CD14-positive monocyte (primary cell): ENCODE data around the gene SMIM33. TPM values are rescaled to one million over a fixed set of nuclear protein-coding genes. Genes with fewer than 3 reads are reported as not detected.
"Not testable (repeated sequence)": the region's sequence is repeated elsewhere in the genome, so short reads cannot be mapped to it uniquely, and the experiment has no call there.

Experiments
- DNase-seq, 3 donors: peaks; one replicate each; pipeline ENCODE4 v3.0.0-alpha.2; 2011 to 2022
- H2AFZ ChIP-seq: 2 replicates; pipeline ENCODE4 v1.6.0; 2012; ENCODE audit warnings: mild to moderate bottlenecking, low read depth, low read length, inconsistent platforms; ENCODE audit not compliant: insufficient read depth, poor library complexity, severe bottlenecking
- H3K27ac ChIP-seq, 2 donors: 1 replicate in 1 of 2; 2 replicates in 1 of 2; pipeline ENCODE4 v1.5.1; 2012 to 2013; ENCODE audit warnings: low read length in 2 of 2, control low read depth in 1 of 2, inconsistent platforms in 1 of 2, low read depth in 1 of 2, mild to moderate bottlenecking in 1 of 2
- H3K27me3 ChIP-seq, 2 donors: one replicate each; pipeline versions ENCODE4 v1.6.0 to v1.6.1; 2011 to 2013; ENCODE audit warnings: low read length in 2 of 2; ENCODE audit not compliant: control insufficient read depth in 2 of 2, insufficient read depth in 2 of 2
- H3K36me3 ChIP-seq, 2 donors: replicated peaks in 1 of 2; 1 replicate in 1 of 2; 2 replicates in 1 of 2; pipeline versions ENCODE4 v1.5.1 to v1.6.1; 2012 to 2013; ENCODE audit warnings: low read length in 2 of 2, control low read depth in 1 of 2, inconsistent platforms in 1 of 2, mild to moderate bottlenecking in 1 of 2; ENCODE audit not compliant: insufficient read depth in 2 of 2, control insufficient read depth in 1 of 2
- H3K4me1 ChIP-seq, 2 donors: 1 replicate in 1 of 2; 2 replicates in 1 of 2; pipeline versions ENCODE4 v1.5.1 to v1.6.1; 2012 to 2013; ENCODE audit warnings: low read length in 2 of 2, control low read depth in 1 of 2, inconsistent platforms in 1 of 2, mild to moderate bottlenecking in 1 of 2, moderate library complexity in 1 of 2; ENCODE audit not compliant: insufficient read depth in 2 of 2, control insufficient read depth in 1 of 2
- H3K4me2 ChIP-seq: replicated peaks from 2 replicates; pipeline ENCODE3; 2012; ENCODE audit warnings: low read length, moderate library complexity, mild to moderate bottlenecking; ENCODE audit not compliant: poor library complexity, severe bottlenecking; ENCODE audit errors: extremely low read depth
- H3K4me3 ChIP-seq, 3 experiments: fragments of 200-600 bp in 1 of 3; sonication (generic) in 1 of 3; replicated peaks in 1 of 3; 1 replicate in 2 of 3; 2 replicates in 1 of 3; pipeline ENCODE4 v1.5.1; 2011 to 2013; ENCODE audit warnings: low read length in 3 of 3, mild to moderate bottlenecking in 3 of 3, control low read depth in 2 of 3, low read depth in 2 of 3, inconsistent platforms in 1 of 3, moderate library complexity in 1 of 3
- H3K79me2 ChIP-seq: 2 replicates; pipeline ENCODE4 v1.6.0; 2012; ENCODE audit warnings: mild to moderate bottlenecking, control low read depth, inconsistent platforms, low read length, moderate library complexity; ENCODE audit not compliant: insufficient read depth
- H3K9ac ChIP-seq: 2 replicates; pipeline ENCODE4 v1.6.0; 2017; ENCODE audit warnings: low read length, mild to moderate bottlenecking; ENCODE audit not compliant: insufficient read depth, poor library complexity, severe bottlenecking
- H3K9me3 ChIP-seq, 2 donors: replicated peaks in 1 of 2; 1 replicate in 1 of 2; 2 replicates in 1 of 2; pipeline versions ENCODE4 v1.5.1 to v1.6.1; 2012 to 2013; ENCODE audit warnings: low read length in 2 of 2, control low read depth in 1 of 2; ENCODE audit not compliant: control insufficient read depth in 1 of 2, insufficient read depth in 1 of 2
- H4K20me1 ChIP-seq: 2 replicates; pipeline ENCODE4 v1.6.0; 2012; ENCODE audit warnings: mild to moderate bottlenecking, low read length, control low read depth, moderate library complexity; ENCODE audit not compliant: insufficient read depth
- H3K27ac Mint-ChIP-seq, 7 donors: one replicate each; pipeline ENCODE4 v1.8.0; 2020; ENCODE audit warnings: mild to moderate bottlenecking in 7 of 7, mixed read lengths in 7 of 7, moderate library complexity in 6 of 7, inconsistent platforms in 2 of 7
- H3K27me3 Mint-ChIP-seq, 3 donors: one replicate each; pipeline ENCODE4 v1.8.0; 2021 to 2022; ENCODE audit warnings: low read depth in 3 of 3, mild to moderate bottlenecking in 3 of 3, mixed read lengths in 3 of 3, moderate library complexity in 3 of 3, inconsistent platforms in 1 of 3
- H3K36me3 Mint-ChIP-seq, 2 donors: one replicate each; pipeline ENCODE4 v1.8.0; 2020; ENCODE audit warnings: mixed read lengths in 2 of 2, inconsistent platforms in 1 of 2, mild to moderate bottlenecking in 1 of 2
- H3K4me1 Mint-ChIP-seq: one replicate; pipeline ENCODE4 v1.8.0; 2020; ENCODE audit warnings: mild to moderate bottlenecking, mixed read lengths
- H3K4me3 Mint-ChIP-seq, 2 donors: one replicate each; pipeline ENCODE4 v1.8.0; 2020; ENCODE audit warnings: mild to moderate bottlenecking in 2 of 2, mixed read lengths in 2 of 2, moderate library complexity in 1 of 2
- H3K9me3 Mint-ChIP-seq, 7 donors: one replicate each; pipeline ENCODE4 v1.8.0; 2020 to 2022; ENCODE audit warnings: mixed read lengths in 7 of 7, mild to moderate bottlenecking in 6 of 7, moderate library complexity in 6 of 7, inconsistent platforms in 2 of 7
- CTCF ChIP-seq: fragments of 200-600 bp; IDR thresholded peaks from one replicate; pipeline ENCODE4 v1.8.0; 2022; ENCODE audit warnings: antibody characterized with exemption, mild to moderate bottlenecking
- WGBS: methylation state at CpG from one replicate; pipeline ENCODE4 v1.1.5; 2013; ENCODE audit warnings: missing lambda C conversion rate; ENCODE audit not compliant: insufficient coverage; 5-methylcytosine and 5-hydroxymethylcytosine counted together
- intact Hi-C, 2 donors: fragments of 100-400 bp; cut with micrococcal nuclease; formaldehyde crosslinking; loops; one replicate each; pipeline versions ENCODE4 v1.15.0 to v1.15.1; 2023
- polyA plus RNA-seq, 3 donors: library from polyadenylated mRNA; depleted of rRNA in 1 of 3; unstranded in 2 of 3; stranded (reverse) in 1 of 3; fragments of 300-500 nt in 2 of 3; fragments of >200 nt in 1 of 3; fragmentation: Illumina TruSeq in 2 of 3; gene quantifications; 1 replicate in 2 of 3; 2 replicates in 1 of 3; pipeline ENCODE4 v1.2.3, GENCODE V29; 2012 to 2021

Gene SMIM33
- polyA plus RNA-seq, 3 donors: not detected

- H3K4me1 Mint-ChIP-seq: peaks cover 72% of the 10 kb centered on the region
- no peak for TF ChIP-seq CTCF
These were observed 11.5 kb downstream of the SMIM33 start, which contains the start of gene STING1 for GRCh38 chr5:139482050-139482889. Gene STING1, minus strand, starts transcription at chr5:139482758. Its CDS starts 1,054 bp downstream, at chr5:139481704.

GRCh38 chr5:139482890-139483208 lies 12.0 kb downstream of the SMIM33 start:
- 7% methylated on average over 2 of the region's 6 CpGs for WGBS
- Histone ChIP-seq H4K20me1 (peaks cover 29% of the 10 kb centered on the region), H3K79me2 (peaks cover 42% of the 10 kb centered on the region), H3K27ac (peak overlapping the region; percentile 91 to 92), H2AFZ (peak overlapping the region; percentile 83), H3K4me2 (peak overlapping the region; percentile 98), H3K4me3 (peak overlapping the region in 1 of 3 experiments; percentile 81), H3K36me3 (peaks cover 13 to 15% of the 10 kb centered on the region in 2 donors), H3K4me1 (peaks cover 71 to 79% of the 10 kb centered on the region in 2 donors)
- H3K27me3 Mint-ChIP-seq, DNase-seq, intact Hi-C loops, H3K9me3 Mint-ChIP-seq, H3K27me3 ChIP-seq, H3K9me3 ChIP-seq, H3K9ac ChIP-seq: not testable (repeated sequence)
- Mint-ChIP-seq H3K4me3 (peak overlapping the region; percentile 88 to 97), H3K36me3 (peaks cover 18 to 24% of the 10 kb centered on the region in 2 donors), H3K4me1 (peaks cover 72% of the 10 kb centered on the region), H3K27ac (peak overlapping the region; percentile 91 to 99 (median 96))

More at GRCh38 chr5:139482050-139482889, 11.5 kb downstream of the SMIM33 start, which contains the start of gene STING1:
- Histone ChIP-seq H3K9me3 (no peaks in the 10 kb centered on the region), H3K36me3 (peaks cover 19 to 21% of the 10 kb centered on the region in 2 donors), H4K20me1 (peaks cover 35% of the 10 kb centered on the region), H3K27me3 (no peaks in the 10 kb centered on the region), H3K4me3 (peak within 1 kb of the TSS; percentile 51 to 85 (median 81)), H3K4me1 (peaks cover 69 to 77% of the 10 kb centered on the region in 2 donors), H3K27ac (peak within 1 kb of the TSS; percentile 91 to 92), H2AFZ (peak within 1 kb of the TSS; percentile 83), H3K4me2 (peak within 1 kb of the TSS; percentile 98), H3K9ac (peak within 1 kb of the TSS; percentile 73), H3K79me2 (peaks cover 48% of the 10 kb centered on the region)
- WGBS: 0% methylated on average over 6 of the region's 19 CpGs
- Mint-ChIP-seq H3K4me3 (peak within 1 kb of the TSS; percentile 88 to 97), H3K27ac (peak within 1 kb of the TSS; percentile 91 to 99 (median 96)), H3K36me3 (peaks cover 24 to 30% of the 10 kb centered on the region in 2 donors), H3K9me3 (no peaks in the 10 kb centered on the region), H3K27me3 (no peaks in the 10 kb centered on the region)
- DNase-seq: peak; percentile 71 to 86 (median 84)
- intact Hi-C loops: no loop called here
